Endothelial cell of umbilical vein (primary cell): ENCODE measurements around the gene PRKCD.

Experiments used
- EZH2 ChIP-seq: IDR thresholded peaks from 2 replicates; pipeline ENCODE4 v1.6.1; 2012; ENCODE audit warnings: borderline replicate concordance, low read depth, mild to moderate bottlenecking, moderate library complexity, low read length, inconsistent platforms; ENCODE audit not compliant: severe bottlenecking
- FOS ChIP-seq: IDR thresholded peaks from 2 replicates; pipeline ENCODE4 v1.6.1; 2011; ENCODE audit warnings: mild to moderate bottlenecking, low read length, moderate library complexity, borderline replicate concordance; ENCODE audit not compliant: insufficient read depth
- GATA2 ChIP-seq: IDR thresholded peaks from 2 replicates; pipeline ENCODE4 v1.7.0; 2011; ENCODE audit warnings: low read depth, mild to moderate bottlenecking, moderate library complexity, mixed read lengths, low read length; ENCODE audit not compliant: insufficient read length, insufficient read depth
- JUN ChIP-seq: IDR thresholded peaks from 2 replicates; pipeline ENCODE4 v1.6.1; 2011; ENCODE audit warnings: borderline replicate concordance, low read depth; ENCODE audit not compliant: insufficient read length, insufficient read depth
- MAX ChIP-seq: IDR thresholded peaks from 2 replicates; pipeline ENCODE4 v1.6.1; 2011; ENCODE audit not compliant: insufficient read depth, insufficient read length
- MYC ChIP-seq: IDR thresholded peaks from one replicate; pipeline ENCODE4 v1.6.1; 2011; ENCODE audit warnings: mild to moderate bottlenecking, low read depth, low read length
- POLR2A ChIP-seq: IDR thresholded peaks from 2 replicates; pipeline ENCODE4 v1.6.1; 2012; ENCODE audit warnings: low read depth, mild to moderate bottlenecking, control low read depth, low read length
- POLR2AphosphoS5 ChIP-seq: IDR thresholded peaks from 2 replicates; pipeline ENCODE4 v1.6.1; 2012; ENCODE audit warnings: low read depth, mild to moderate bottlenecking, control low read depth, low read length, moderate library complexity; ENCODE audit not compliant: insufficient read depth
- TF ChIP-seq, protein P1 (sequence below), 2 donors: IDR thresholded peaks; 1 replicate in 1 of 2; 2 replicates in 1 of 2; pipeline ENCODE4 v1.5.1; 2011; ENCODE audit warnings: low read length in 2 of 2, mild to moderate bottlenecking in 2 of 2, moderate library complexity in 2 of 2, control low read depth in 1 of 2, inconsistent platforms in 1 of 2, low read depth in 1 of 2; ENCODE audit not compliant: insufficient read depth in 1 of 2; ENCODE audit errors: extremely low read depth in 1 of 2

GRCh38 chr3:53185761-53186465 lies 24.9 kb downstream of the PRKCD start:
- TF ChIP-seq POLR2A (no peak), JUN (no peak), POLR2AphosphoS5 (no peak), GATA2 (no peak), FOS (no peak), MYC (no peak), EZH2 (no peak), MAX (no peak)
- TF ChIP-seq, protein P1, sequence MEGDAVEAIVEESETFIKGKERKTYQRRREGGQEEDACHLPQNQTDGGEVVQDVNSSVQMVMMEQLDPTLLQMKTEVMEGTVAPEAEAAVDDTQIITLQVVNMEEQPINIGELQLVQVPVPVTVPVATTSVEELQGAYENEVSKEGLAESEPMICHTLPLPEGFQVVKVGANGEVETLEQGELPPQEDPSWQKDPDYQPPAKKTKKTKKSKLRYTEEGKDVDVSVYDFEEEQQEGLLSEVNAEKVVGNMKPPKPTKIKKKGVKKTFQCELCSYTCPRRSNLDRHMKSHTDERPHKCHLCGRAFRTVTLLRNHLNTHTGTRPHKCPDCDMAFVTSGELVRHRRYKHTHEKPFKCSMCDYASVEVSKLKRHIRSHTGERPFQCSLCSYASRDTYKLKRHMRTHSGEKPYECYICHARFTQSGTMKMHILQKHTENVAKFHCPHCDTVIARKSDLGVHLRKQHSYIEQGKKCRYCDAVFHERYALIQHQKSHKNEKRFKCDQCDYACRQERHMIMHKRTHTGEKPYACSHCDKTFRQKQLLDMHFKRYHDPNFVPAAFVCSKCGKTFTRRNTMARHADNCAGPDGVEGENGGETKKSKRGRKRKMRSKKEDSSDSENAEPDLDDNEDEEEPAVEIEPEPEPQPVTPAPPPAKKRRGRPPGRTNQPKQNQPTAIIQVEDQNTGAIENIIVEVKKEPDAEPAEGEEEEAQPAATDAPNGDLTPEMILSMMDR (IDR thresholded peaks at IDR 0.05; ENCODE audit: extremely low read depth in 1 of 2, insufficient read depth in 1 of 2, low read depth in 1 of 2, low read length in 2 of 2): no peak
